ENCODE results near the gene ATXN7. TPM values are rescaled to one million over a fixed set of nuclear protein-coding genes. Genes with fewer than 3 reads are reported as not detected.

The ATXN7 gene
- polyA plus RNA-seq, 1 donor from 2014 or later, result 6.7 TPM

GRCh38 chr3:63954182-63954581 lies 90.5 kb downstream of the ATXN7 start:
- Histone ChIP-seq H3K79me2 (replicated peaks; ENCODE audit: insufficient read depth, low read length) (no peaks in the 10 kb centered on the region), H3K9ac (ENCODE audit: low read length) (no peak overlapping the region), H4K20me1 (ENCODE audit: insufficient read depth) (no peaks in the 10 kb centered on the region), H3K9me2 (ENCODE audit: insufficient read depth, low read length) (no peaks in the 10 kb centered on the region), H3K4me3 (ENCODE audit: low read length) (no peak overlapping the region), H3K27me3 (ENCODE audit: insufficient read depth, low read depth, low read length) (no peaks in the 10 kb centered on the region), H3F3A (ENCODE audit: insufficient read depth, low read length, poor library complexity, severe bottlenecking) (no peaks in the 10 kb centered on the region), H3K27ac (ENCODE audit: low read length) (no peak overlapping the region), H3K9me3 (ENCODE audit: low read length) (no peaks in the 10 kb centered on the region), H3K4me2 (ENCODE audit: low read length) (no peak overlapping the region), H2AFZ (ENCODE audit: low read depth, low read length) (no peak overlapping the region), H3K36me3 (ENCODE audit: insufficient read depth, low read length) (no peaks in the 10 kb centered on the region)
- TF ChIP-seq, protein P1, sequence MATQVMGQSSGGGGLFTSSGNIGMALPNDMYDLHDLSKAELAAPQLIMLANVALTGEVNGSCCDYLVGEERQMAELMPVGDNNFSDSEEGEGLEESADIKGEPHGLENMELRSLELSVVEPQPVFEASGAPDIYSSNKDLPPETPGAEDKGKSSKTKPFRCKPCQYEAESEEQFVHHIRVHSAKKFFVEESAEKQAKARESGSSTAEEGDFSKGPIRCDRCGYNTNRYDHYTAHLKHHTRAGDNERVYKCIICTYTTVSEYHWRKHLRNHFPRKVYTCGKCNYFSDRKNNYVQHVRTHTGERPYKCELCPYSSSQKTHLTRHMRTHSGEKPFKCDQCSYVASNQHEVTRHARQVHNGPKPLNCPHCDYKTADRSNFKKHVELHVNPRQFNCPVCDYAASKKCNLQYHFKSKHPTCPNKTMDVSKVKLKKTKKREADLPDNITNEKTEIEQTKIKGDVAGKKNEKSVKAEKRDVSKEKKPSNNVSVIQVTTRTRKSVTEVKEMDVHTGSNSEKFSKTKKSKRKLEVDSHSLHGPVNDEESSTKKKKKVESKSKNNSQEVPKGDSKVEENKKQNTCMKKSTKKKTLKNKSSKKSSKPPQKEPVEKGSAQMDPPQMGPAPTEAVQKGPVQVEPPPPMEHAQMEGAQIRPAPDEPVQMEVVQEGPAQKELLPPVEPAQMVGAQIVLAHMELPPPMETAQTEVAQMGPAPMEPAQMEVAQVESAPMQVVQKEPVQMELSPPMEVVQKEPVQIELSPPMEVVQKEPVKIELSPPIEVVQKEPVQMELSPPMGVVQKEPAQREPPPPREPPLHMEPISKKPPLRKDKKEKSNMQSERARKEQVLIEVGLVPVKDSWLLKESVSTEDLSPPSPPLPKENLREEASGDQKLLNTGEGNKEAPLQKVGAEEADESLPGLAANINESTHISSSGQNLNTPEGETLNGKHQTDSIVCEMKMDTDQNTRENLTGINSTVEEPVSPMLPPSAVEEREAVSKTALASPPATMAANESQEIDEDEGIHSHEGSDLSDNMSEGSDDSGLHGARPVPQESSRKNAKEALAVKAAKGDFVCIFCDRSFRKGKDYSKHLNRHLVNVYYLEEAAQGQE (IDR thresholded peaks at IDR 0.05; ENCODE audit: borderline replicate concordance), result no peak
- TF ChIP-seq SMC3 (conservative IDR thresholded peaks at IDR 0.05; ENCODE audit: poor library complexity) (no peak), TAF1 (IDR thresholded peaks at IDR 0.05; ENCODE audit: low read depth) (no peak), POLR2AphosphoS5 (IDR thresholded peaks at IDR 0.05) (no peak), MXI1 (conservative IDR thresholded peaks at IDR 0.05; ENCODE audit: poor library complexity, severe bottlenecking) (no peak), EP300 (conservative IDR thresholded peaks at IDR 0.05; ENCODE audit: poor library complexity, severe bottlenecking) (no peak), EZH2 (IDR thresholded peaks at IDR 0.05; ENCODE audit: borderline replicate concordance, insufficient read depth, low read length, poor library complexity, severe bottlenecking) (no peak), RAD21 (conservative IDR thresholded peaks at IDR 0.05) (no peak)
- TF ChIP-seq, protein P2, sequence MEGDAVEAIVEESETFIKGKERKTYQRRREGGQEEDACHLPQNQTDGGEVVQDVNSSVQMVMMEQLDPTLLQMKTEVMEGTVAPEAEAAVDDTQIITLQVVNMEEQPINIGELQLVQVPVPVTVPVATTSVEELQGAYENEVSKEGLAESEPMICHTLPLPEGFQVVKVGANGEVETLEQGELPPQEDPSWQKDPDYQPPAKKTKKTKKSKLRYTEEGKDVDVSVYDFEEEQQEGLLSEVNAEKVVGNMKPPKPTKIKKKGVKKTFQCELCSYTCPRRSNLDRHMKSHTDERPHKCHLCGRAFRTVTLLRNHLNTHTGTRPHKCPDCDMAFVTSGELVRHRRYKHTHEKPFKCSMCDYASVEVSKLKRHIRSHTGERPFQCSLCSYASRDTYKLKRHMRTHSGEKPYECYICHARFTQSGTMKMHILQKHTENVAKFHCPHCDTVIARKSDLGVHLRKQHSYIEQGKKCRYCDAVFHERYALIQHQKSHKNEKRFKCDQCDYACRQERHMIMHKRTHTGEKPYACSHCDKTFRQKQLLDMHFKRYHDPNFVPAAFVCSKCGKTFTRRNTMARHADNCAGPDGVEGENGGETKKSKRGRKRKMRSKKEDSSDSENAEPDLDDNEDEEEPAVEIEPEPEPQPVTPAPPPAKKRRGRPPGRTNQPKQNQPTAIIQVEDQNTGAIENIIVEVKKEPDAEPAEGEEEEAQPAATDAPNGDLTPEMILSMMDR (IDR thresholded peaks at IDR 0.05; ENCODE audit: poor library complexity, severe bottlenecking), result no peak

GRCh38 chr3:63955036-63955650 lies 91.5 kb downstream of the ATXN7 start:
- no peaks in the 10 kb centered on the region for H3K9me3 ChIP-seq (ENCODE audit: low read length)
- no peaks in the 10 kb centered on the region for H4K20me1 ChIP-seq (ENCODE audit: insufficient read depth)
- no peaks in the 10 kb centered on the region for H3K27me3 ChIP-seq (ENCODE audit: insufficient read depth, low read depth, low read length)
- H3K79me2 ChIP-seq (replicated peaks; ENCODE audit: insufficient read depth, low read length), result no peaks in the 10 kb centered on the region
- H3K9ac ChIP-seq (ENCODE audit: low read length), result no peak overlapping the region
- H3K9me2 ChIP-seq (ENCODE audit: insufficient read depth, low read length), result no peaks in the 10 kb centered on the region
- no peaks in the 10 kb centered on the region for H3K36me3 ChIP-seq (ENCODE audit: insufficient read depth, low read length)
- H3F3A ChIP-seq (ENCODE audit: insufficient read depth, low read length, poor library complexity, severe bottlenecking), result no peaks in the 10 kb centered on the region
- no peak overlapping the region for H3K4me2 ChIP-seq (ENCODE audit: low read length)
- no peak overlapping the region for H3K4me3 ChIP-seq (ENCODE audit: low read length)
- TF ChIP-seq, protein P2 (IDR thresholded peaks at IDR 0.05; ENCODE audit: poor library complexity, severe bottlenecking), result no peak
- TF ChIP-seq SMC3 (conservative IDR thresholded peaks at IDR 0.05; ENCODE audit: poor library complexity) (no peak), EP300 (conservative IDR thresholded peaks at IDR 0.05; ENCODE audit: poor library complexity, severe bottlenecking) (no peak), EZH2 (IDR thresholded peaks at IDR 0.05; ENCODE audit: borderline replicate concordance, insufficient read depth, low read length, poor library complexity, severe bottlenecking) (no peak), MXI1 (conservative IDR thresholded peaks at IDR 0.05; ENCODE audit: poor library complexity, severe bottlenecking) (no peak)
- no peak overlapping the region for H2AFZ ChIP-seq (ENCODE audit: low read depth, low read length)
- H3K27ac ChIP-seq (ENCODE audit: low read length), result no peak overlapping the region
